Measurements from ENCODE around the gene DUSP5.

DUSP5 gene

DNA sequence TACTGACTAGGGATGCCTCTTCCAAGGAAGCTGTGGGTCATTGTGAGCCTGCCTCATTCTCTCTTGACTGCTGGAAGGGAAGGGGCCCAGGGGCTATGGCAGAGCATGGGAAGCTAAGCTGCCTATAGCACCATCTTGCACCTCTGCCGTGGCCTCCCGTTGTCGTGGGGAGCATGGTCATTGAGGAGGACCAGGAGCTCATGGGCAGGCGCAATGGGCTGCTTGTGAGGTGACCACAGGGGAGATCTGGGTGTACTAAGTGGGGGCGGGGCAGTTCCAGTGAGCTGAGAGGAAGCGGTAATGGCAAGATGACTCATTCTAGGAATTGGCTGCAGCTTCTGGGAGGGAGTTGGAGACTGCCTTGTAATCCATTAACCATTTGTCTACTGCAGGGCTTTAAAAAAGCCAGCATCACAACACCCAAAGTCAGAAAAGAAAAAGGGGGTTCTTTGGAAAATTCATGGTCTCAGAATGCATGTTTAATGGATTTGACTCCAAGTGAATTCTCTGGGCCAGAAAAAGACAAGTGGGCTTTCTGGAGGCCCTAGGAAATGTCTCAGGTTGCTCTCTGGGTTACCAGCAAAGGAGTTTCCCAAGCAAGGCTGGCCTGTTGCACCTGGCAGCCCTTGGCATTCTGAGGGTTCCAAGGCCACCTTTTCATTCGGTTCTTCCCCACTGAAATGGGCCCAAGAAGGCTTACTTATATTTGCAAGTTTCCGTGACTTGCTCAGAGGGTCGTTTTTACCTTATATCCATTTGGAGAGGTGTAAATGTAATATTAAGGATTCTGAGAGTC lies 3.6 kb downstream of the DUSP5 start:
- FAIRE-seq = no peak

DNA sequence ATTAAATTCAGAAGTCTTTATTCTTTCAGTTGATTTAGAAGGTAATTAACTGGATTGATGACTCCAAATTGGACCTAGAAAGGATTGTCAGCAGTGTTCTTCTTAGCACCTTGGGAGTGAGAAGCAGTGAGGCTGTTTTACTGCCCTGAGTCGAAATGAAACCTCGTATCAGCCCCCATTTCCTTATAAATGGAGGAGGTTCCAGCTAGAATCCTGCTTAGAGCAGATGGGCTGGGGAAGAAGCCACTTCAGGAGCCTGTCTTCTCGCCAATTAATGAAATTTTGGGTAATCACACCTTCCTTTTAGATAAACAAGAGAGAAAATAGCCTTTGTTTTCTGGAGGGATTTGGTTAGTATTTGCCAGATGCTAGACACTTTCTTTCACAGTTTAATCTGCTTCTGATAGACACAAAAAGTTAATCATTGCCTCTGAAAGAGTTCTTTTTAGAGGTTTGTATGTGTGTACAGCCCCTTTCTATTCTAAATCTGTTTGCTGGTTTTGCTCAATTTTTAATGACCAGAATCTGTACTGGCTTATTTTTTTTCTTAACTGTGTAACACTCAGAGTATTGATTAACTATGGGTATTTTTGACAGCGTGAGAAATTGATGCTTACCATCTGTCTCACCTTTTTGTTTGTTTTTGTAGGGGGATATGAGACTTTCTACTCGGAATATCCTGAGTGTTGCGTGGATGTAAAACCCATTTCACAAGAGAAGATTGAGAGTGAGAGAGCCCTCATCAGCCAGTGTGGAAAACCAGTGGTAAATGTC lies 4.6 kb downstream of the DUSP5 start:
- FAIRE-seq = no peak

DNA sequence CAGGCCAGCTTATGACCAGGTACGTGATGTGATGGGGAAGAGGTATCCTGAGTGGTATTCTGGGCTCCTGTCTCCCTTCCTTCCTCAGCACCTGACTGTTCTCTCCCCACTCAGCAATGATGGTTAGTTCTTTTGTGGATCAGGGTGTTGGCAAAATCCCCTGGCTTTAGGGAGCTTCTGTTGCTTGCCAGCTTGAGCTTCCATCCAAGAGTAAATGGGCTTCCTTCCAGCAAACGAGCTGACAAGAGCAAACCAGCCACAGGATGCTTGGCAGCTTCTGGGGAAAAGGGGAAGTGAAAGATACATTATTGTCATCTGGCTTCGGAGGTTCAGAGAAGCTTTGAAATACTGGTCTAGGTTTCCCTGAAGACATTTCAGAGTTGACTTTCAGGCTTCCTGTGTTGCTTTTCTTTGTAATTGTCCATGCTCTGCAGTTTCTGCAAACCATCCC lies 5.2 kb downstream of the DUSP5 start:
- FAIRE-seq = no peak

DNA sequence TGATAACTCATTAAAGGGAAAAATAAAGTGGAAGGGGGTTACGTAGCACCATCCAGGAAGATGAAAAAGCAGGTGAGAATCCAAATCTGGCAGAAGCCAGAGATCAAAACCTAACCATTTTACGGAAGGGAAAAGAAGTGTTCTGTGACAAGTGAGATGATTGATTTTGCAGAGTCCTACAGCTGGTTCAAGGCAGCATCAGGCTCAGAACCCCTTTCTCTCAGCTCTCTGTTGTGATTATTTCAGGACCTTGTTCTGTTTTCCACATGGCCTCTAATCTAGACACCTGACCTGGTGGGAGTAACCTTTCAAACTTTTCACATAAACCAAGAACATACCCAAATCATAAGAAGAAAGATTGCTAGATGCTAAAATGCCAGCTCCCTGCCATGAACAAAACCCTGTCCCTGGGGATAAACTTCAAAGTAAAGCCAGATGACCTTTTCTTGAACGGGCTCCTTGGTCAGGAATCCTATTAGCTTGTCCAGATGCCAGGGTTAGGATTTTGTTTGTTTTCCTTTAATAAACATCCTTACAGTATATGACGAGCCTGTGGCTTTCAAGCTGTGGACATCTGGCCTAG lies 5.9 kb downstream of the DUSP5 start:
- no peak for FAIRE-seq

DNA sequence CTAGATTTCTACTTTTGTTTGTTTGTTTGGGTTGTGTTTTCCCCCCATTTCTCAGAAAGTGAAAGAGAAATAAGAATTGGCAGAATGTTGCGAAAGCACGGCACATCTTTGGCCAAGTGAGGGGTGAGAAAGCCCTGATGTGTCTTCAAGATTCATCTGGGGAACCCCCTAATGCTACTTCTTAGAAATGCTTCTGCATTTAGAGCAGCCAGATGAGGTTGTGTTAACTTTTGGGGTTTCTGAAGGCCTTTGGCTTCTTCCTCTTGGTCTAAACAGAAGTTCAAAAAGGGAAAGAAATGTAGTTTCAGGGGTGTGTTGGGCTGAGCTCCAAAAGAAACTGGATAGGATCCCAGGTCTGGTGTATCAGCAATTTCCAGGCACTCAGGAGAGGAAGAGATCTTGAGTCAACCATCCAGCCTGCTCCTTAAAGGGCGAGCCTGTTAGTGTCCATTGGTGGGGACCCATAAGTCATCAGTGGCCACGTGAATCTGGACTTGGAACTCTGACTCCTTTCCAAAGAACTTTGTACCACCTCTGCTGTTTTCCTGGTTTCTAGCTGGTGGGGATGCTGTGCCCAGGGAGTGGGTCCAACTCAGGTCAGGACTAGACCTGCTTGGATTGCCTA lies 6.5 kb downstream of the DUSP5 start:
- no peak for FAIRE-seq

DNA sequence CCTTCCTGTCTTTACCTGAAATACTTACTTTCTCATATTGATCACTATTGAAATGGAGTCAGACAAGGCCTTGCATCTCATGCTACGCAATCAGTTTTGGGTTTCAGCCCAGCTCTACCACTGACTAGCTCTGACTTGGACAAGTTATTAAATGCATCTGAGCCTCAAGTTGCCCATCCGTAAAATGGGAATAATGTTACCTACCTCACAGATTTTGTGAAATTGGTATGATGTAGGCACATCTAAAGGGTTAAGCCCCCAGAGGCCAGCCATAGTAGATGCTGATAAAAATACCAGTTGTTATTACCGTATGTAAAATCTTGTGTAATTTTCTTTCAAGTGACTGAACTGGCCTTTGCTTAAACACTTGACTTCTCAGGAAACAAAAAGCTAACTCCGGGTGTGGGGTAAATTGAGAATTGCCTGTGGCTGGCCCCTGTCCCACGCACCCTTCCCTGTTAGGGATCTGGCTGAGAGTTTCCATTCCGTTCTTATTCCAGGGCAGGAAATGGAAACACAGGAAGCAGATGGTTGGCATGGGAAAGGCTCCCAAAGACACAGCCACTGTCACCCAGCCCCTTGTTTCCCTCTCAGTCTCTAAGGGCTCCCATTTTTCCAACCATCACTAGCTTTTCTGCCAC lies 7.5 kb downstream of the DUSP5 start:
- no peak for FAIRE-seq

DNA sequence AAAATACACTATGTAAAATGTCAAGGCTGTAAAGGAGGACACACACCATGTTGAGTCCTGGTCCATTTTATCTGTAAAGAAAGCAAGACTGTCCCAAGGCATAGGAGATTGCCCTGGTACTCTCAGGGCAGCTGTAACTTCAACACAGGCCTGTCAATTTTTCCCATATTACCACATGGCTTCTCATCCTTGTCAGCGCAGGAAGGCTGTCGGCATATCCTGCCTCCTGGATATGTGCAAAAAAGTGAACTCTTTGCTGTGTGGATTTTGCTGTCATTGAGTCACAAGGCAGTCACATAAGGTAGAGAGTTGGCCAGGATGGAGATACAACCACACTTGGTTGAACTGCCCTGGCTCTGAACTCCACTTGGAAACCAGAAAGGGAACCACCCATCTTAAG lies 8.7 kb downstream of the DUSP5 start:
- FAIRE-seq = no peak

DNA sequence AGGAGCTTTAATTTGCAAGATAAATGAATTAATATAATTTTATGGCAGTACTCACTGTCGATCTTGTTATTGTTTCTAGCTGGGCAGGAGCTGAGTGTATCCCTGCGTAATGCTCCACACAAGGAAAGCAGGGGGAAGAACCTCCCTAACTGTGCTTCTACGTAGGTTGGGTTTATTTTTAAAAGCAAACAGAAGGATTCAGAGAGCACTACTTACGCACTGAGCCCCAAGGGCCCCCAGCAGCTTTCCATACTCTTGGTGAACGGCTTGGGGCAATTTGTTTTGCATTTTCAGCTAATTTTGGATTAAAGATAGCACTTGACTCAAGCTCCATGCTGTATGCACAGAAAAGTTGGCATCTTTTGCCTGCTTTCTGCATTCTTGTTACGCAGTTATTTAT lies 9.6 kb downstream of the DUSP5 start:
- FAIRE-seq = no peak

DNA sequence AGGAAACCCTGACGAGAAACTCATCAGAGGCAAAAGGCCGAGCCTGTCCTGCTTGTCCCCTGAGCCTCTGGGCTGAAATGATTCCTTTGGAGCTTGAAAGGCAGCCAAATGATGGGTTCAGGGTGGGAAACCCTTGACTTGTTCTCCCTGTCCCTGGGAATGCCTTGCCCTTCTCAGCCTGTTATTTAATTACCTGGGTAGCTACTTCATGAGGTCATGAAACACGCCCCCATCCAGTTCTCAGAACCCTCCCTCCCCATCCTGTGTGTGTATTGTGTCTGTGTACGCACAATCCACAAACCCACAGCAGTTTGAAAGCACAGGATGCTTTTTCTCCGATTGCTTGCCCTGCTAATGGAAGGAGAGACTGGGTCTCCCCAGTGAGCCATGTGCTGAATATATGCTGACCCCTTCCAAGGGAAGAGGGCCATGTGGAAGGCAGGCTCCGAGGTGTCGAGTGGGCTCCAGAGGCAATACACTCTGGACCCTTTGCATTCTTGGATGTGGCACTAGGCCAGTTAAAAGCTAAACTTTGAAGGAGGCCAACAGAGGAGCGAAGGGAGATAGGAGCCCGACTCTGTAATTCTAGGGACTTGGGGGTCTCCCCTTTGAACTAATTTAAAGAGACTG lies 10.6 kb downstream of the DUSP5 start:
- no peak for FAIRE-seq

DNA sequence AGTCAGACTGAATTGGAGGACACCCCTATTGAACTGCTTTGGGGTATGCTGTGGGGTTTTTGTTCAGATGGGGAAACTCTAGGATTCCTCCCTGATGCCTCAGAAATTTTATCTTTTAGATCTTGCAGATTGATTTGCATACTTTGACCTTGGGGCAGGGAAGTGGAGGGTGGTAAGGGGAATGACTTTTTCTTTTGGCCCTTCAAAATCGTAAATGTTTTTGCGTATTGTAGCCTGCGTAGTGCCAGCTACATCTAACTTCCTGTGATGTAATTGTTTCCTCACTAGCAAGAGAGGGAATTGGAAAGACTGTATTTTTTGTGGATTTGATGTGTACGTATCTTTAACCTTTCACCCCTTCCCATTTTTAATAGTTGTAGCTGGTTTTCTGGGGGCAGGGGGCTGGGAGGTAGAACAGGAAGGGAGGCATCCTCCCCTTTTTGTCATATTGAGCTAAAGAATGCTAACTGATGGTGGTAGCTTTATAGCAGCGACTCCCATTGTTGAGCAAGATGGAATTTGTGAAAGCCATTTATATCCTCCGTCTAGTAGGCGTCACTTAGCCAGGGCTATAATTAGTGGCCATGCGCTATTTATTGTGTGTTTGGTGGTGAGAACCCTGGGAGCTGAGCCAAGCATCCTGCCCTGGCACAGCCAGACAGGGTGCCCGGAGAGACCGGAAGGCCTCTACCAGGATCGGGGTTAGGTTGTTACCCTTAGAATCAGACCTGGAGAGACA lies 11.3 kb downstream of the DUSP5 start:
- FAIRE-seq = no peak

DNA sequence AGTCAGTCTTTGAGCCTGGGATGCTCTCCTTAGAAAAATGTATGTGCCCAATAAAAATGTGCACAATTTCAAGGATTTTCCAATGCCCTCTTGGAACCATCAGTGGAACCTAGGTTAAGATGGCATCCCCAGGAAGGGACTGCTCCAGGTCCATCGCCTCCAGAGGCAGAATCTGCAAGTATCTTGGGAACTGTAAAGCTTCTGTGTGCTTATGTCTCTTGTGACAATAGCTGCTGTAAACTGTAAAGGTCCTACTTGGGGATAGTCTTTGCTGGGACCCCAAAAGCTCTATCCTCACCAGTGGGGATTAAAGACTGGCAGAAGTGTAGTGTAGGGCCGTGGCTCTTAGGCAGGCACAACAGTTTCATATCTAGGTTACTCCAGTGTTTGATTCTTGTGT lies 11.9 kb downstream of the DUSP5 start:
- no peak for FAIRE-seq

DNA sequence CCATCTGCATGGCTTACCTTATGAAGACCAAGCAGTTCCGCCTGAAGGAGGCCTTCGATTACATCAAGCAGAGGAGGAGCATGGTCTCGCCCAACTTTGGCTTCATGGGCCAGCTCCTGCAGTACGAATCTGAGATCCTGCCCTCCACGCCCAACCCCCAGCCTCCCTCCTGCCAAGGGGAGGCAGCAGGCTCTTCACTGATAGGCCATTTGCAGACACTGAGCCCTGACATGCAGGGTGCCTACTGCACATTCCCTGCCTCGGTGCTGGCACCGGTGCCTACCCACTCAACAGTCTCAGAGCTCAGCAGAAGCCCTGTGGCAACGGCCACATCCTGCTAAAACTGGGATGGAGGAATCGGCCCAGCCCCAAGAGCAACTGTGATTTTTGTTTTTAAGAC lies 12.4 kb downstream of the DUSP5 start:
- FAIRE-seq = no peak

DNA sequence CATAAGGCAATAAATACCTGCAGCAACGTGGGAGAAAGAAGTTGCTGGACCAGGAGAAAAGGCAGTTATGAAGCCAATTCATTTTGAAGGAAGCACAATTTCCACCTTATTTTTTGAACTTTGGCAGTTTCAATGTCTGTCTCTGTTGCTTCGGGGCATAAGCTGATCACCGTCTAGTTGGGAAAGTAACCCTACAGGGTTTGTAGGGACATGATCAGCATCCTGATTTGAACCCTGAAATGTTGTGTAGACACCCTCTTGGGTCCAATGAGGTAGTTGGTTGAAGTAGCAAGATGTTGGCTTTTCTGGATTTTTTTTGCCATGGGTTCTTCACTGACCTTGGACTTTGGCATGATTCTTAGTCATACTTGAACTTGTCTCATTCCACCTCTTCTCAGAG lies 13.0 kb downstream of the DUSP5 start:
- FAIRE-seq = no peak

DNA sequence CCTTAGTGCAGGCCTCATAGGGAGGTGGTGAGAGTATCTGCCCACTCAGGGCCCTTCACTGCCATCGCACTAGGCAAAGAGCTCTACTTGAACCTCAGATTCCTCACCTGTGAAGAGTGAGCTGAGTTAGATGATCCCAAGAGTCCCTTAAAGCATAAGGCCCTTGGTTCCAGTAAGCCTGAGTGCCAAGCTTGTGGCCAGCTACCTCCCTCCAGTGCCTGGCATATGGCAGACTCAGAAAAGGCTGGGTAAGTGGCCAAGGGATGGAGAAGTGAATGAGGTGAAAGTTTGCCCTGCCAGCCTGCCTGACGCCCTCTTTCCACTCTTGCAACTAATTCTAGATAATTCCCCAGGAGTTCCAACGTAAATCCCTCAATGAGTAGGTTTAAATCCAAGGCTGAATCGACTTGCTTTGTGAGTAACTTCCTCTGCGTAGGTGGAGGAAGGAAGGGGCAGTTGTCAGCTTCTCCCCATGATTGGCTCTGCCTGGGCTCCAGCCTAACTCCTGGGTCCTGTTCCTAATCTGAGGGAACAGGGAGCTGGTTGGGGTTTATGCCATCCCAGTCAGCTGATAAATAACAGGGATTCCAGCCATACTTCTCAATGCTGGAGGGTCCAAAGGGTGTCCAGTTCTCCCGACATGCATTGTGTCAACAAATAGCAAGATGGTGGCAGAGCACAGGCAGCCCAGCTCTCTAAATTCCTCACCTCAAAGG lies 14.2 kb downstream of the DUSP5 start:
- FAIRE-seq = no peak

DNA sequence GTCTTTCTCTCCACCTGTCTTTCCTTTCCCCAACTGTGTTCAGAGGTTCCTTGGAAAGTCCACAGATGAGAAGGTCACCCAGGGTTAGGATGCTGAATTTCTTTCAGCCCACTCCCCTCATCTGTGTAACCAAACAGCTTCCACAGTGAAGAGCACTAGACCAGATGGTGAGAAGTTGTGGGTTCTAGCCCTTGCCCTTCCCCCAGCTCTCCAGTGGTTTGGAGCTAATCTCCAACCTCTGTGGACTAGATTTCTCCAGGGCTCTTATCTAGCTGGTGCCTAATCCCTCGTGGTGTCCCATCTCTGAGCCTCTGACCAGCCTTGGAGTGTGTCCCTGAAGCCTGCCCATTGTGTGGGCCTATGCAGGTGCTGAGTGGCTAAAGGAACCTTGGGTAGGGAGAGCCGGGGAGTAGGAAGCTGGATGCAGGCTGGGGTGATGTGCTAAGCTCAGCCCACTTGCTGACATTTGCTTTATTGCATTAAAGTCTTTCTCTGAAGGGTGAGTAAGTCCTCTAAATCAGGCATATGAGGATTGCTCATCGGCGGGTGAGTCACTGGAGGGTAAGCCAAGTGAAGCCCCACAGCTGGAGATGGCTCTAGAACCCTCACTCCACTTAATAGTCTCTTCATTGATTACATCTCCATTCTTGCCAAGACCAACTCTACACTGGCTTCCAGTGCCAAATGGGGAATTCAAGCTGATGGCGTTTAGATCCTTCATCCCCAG lies 14.9 kb downstream of the DUSP5 start:
- no peak for FAIRE-seq

DNA sequence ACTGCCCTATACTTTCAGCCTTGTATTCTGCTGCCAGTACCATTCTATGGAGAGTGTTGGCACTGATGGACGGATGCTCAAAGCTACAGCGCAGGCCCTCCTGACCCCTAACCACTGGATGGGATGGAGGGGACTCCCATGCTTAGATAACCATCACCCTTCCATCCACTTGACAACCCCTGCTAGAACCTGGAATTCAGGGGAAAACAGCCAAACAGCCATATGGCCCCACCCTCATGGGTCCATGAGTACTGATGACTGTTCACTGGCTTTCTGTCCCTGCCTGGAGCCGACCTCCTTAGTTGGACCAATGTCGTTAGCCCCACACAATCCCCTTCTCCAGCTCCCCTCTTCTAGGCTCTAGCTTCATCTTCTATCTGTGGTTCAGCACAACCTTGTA lies 16.2 kb downstream of the DUSP5 start:
- no peak for FAIRE-seq

DNA sequence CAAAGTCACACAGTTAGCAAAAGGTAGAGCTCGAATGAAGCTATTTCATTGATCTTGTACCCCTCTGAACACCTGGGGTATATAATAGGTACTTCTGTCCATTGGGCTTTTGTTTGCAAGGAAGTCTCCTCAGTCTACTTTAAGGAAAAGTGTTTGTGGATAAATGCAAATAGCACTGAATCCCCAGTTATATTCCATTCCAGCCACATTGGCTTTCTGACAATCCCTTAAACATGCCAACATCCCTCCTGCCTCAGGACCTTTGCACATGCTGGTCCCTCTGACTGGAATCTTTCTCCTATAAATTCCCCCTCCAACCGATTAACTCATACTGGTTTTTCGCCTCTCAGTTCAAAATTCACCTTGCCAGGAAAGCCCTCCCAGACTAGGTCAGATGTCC lies 17.1 kb downstream of the DUSP5 start:
- FAIRE-seq = no peak

DNA sequence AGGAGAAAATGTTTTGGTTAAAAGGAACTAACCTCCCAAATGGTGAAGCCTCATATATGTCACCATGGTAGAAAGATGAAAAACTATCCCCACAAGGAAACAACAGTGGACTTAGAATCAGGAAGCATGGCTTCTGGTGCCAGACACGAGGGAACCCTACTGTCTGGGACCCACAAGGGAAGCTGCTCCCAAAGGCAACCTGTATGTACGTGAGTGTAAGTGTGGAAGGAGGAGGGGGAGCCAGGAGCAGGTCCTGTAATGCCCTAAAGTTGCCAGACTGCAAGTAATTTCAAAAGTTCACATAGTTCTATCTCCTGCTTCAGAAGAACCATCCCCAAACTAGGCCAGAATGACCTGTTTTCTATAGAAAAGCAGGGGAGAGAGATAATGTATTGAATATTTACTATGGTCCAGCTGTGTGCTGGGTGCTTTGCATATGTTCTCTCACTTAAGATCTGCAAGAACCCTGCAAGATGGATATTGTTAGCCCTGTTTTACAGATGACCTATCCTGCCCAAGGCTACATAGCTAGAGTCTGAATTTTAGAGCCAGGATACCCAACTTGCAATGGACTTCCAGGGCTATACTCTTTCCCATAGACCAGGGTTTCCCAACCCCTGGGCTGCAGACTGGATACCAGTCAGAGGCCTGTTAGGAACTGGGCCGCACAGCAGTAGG lies 19.2 kb downstream of the DUSP5 start:
- FAIRE-seq = no peak

DNA sequence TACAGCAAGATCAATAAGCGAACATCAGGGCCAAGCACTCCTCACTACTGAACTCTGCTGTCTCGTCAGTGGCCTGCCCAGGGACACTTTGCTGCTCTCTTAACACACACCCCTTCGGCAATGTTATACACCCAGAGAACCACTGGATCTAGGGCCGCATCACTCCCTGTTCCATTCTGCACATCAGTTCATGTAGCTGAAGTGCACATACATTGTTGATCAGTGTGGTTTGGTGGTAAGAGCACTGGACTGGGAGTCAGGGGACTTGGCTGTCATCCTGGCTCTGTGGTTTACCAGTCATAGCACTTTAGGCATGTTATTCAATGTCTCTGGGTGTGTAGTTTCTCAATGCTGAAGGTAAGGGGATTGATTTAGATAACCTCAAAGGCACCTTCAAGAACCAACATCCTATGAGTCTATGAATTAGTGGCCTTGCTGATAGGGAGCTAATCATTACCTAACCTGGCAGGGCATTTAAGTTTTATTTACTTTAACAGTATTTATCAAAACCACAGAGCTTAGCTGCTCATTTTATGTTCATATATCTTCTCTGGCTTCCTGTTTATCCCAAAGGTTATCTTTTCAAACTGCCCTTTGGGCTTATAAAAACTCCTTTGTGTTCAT lies 24.8 kb downstream of the DUSP5 start:
- FAIRE-seq = no peak
